MCF 10A (cell line): ENCODE results near the gene SNX27. TPM values are rescaled to one million over a fixed set of nuclear protein-coding genes. Genes with fewer than 3 reads are reported as not detected.

ENCODE experiments used
- BruUV-seq: library from RNA; stranded (reverse); fragments of 400-500 nt; replicated peaks from 2 replicates; lab custom pipeline; 2021; lab: Mats Ljungman, UMichigan
- CTCF ChIA-PET: fragments of 300-600 bp; sonication (Branson Sonifier 250); formaldehyde crosslinking; extraction: SDS; loops from one replicate; lab custom pipeline; 2021; ENCODE audit warnings: antibody characterized with exemption, inconsistent platforms; lab: Yijun Ruan, JAX
- POLR2A ChIA-PET: fragments of 300-600, 350-650 bp; sonication (Branson Sonifier 250); formaldehyde crosslinking; extraction: SDS; loops from one replicate; lab custom pipeline; 2020; ENCODE audit warnings: antibody characterized with exemption, inconsistent platforms; lab: Yijun Ruan, JAX
- DNase-seq: peaks from one replicate; pipeline ENCODE4 v3.0.0-alpha.2; 2018; ENCODE audit not compliant: unreplicated experiment
- H3K27ac Mint-ChIP-seq: one replicate; pipeline ENCODE4 v1.8.0; 2022; ENCODE audit warnings: mild to moderate bottlenecking, low read depth, mixed read lengths; ENCODE audit not compliant: unreplicated experiment
- H3K27me3 Mint-ChIP-seq: one replicate; pipeline ENCODE4 v1.8.0; 2022; ENCODE audit warnings: mixed read lengths; ENCODE audit not compliant: insufficient read depth, unreplicated experiment
- H3K36me3 Mint-ChIP-seq: one replicate; pipeline ENCODE4 v1.8.0; 2022; ENCODE audit warnings: mild to moderate bottlenecking, moderate library complexity, mixed read lengths; ENCODE audit not compliant: insufficient read depth, unreplicated experiment
- H3K4me1 Mint-ChIP-seq: one replicate; pipeline ENCODE4 v1.8.0; 2022; ENCODE audit warnings: mixed read lengths; ENCODE audit not compliant: insufficient read depth, unreplicated experiment
- H3K4me3 Mint-ChIP-seq: one replicate; pipeline ENCODE4 v1.8.0; 2022; ENCODE audit warnings: mild to moderate bottlenecking, moderate library complexity, mixed read lengths; ENCODE audit not compliant: unreplicated experiment
- H3K9me3 Mint-ChIP-seq: one replicate; pipeline ENCODE4 v1.8.0; 2022; ENCODE audit warnings: mixed read lengths; ENCODE audit not compliant: unreplicated experiment
- intact Hi-C: fragments of 100-400 bp; cut with micrococcal nuclease; formaldehyde crosslinking; loops from 2 replicates; pipeline ENCODE4 v1.14.1; 2022
- total RNA-seq: library from RNA; stranded (reverse); gene quantifications from 2 replicates; pipeline ENCODE4 v1.2.3, GENCODE V29; 2022
- TF ChIP-seq, protein P1 (sequence below): fragments of 200-600 bp; IDR thresholded peaks from one replicate; pipeline ENCODE4 v1.8.0; 2022; ENCODE audit warnings: antibody characterized with exemption, mild to moderate bottlenecking; ENCODE audit not compliant: unreplicated experiment

Gene SNX27
- total RNA-seq, 1 experiment from 2014 or later: 36.9 TPM

DNA sequence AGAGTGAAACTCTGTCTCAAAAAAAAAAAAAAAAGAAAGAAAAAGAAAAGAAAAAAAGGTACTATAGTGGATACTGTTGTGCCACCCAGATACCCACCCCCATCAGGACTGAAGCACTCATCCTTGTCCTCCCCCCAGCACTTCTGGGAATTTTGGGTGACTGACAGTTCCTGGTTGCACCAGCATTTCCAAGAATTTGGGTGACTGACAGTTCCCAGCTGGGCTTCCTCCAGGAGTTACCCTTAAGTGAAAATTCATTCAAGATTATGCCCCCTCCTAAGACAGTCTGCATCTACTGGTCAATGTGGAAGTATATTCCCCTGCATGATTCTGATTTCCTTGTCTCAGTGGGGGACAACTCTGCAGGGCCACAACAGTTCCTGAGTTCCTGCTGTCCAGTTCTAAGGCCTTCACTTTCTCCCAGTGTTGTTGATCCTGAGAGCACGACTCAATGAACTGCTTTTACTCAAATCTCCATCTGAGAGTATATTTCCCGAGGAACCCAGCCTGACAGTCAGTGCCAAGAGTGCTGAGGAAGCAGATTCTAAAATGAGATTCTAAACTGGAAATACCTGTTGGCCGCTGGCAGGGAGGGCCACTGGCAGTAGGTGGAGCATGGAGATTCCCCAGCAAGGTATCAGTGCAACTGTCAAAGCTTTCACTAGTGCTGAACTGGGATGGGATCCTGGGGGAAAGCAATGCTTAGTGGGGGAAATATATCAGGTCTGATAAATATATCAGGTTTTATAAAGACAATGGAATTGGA, 127.9 kb downstream of the SNX27 start:
- TF ChIP-seq, protein P1, sequence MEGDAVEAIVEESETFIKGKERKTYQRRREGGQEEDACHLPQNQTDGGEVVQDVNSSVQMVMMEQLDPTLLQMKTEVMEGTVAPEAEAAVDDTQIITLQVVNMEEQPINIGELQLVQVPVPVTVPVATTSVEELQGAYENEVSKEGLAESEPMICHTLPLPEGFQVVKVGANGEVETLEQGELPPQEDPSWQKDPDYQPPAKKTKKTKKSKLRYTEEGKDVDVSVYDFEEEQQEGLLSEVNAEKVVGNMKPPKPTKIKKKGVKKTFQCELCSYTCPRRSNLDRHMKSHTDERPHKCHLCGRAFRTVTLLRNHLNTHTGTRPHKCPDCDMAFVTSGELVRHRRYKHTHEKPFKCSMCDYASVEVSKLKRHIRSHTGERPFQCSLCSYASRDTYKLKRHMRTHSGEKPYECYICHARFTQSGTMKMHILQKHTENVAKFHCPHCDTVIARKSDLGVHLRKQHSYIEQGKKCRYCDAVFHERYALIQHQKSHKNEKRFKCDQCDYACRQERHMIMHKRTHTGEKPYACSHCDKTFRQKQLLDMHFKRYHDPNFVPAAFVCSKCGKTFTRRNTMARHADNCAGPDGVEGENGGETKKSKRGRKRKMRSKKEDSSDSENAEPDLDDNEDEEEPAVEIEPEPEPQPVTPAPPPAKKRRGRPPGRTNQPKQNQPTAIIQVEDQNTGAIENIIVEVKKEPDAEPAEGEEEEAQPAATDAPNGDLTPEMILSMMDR: no peak
- Mint-ChIP-seq H3K27me3 (peaks cover 30% of the 10 kb centered on the region), H3K27ac (no peak overlapping the region), H3K9me3 (peaks cover 9% of the 10 kb centered on the region), H3K4me3 (no peak overlapping the region), H3K36me3 (no peaks in the 10 kb centered on the region), H3K4me1 (peaks cover 6% of the 10 kb centered on the region)
- CTCF ChIA-PET: interaction anchor here (0.6 to 4.1 kb wide), 3 partner anchors 88 to 292 kb away, joined by 3 to 24 read pairs (median 5); no protein-coding TSS in a partner anchor
- POLR2A ChIA-PET: interaction anchor here (0.6 to 1.1 kb wide), 3 partner anchors 24 to 284 kb away, joined by 3 read pairs; partner anchors contain the start of gene MRPL9
- intact Hi-C loops: loop anchor here (10.0 kb wide), 1 partner anchor 545 kb away; the partner anchor contains the start of genes PIP5K1A and VPS72
- DNase-seq: no peak
- no TSS peak for BruUV-seq

DNA sequence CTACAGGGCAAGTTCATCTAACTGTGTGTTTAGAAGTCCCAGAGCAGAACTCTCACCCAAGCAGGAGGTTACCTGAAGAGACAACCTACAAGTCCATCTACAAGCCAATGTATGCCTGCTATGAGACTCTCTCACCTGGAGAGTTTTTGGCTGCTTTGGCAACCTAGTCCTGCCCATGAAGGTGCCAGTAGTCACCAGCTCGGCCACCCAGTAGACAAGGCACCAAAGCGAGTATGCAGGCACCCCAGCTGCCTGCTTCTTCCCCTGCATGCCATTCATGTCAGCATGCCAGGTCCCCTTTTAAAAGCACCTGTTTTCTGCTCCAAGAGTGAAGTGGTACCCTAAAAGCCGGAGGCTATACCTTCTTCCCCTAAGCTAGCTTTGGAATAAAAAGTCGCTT, 129.7 kb downstream of the SNX27 start:
- Mint-ChIP-seq H3K36me3 (no peaks in the 10 kb centered on the region), H3K4me1 (no peaks in the 10 kb centered on the region), H3K27ac (no peak overlapping the region), H3K4me3 (no peak overlapping the region), H3K9me3 (peaks cover 6% of the 10 kb centered on the region), H3K27me3 (peaks cover 47% of the 10 kb centered on the region)
- no peak for DNase-seq
- ChIA-PET POLR2A (interaction anchor here (0.7 kb wide), 1 partner anchor 86 kb away, joined by 3 read pairs; no protein-coding TSS in a partner anchor), CTCF (interaction anchor here (0.6 to 1.6 kb wide), 5 partner anchors 9 to 391 kb away, joined by 3 to 5 read pairs (median 3); partner anchors contain the start of gene C2CD4D)
- no TSS peak for BruUV-seq
- intact Hi-C loops: no loop called here
- TF ChIP-seq, protein P1: no peak

Other genes with a start within 250 kb of the SNX27 start
- gene SELENBP1, start 239.3 kb upstream of the SNX27 start, total RNA-seq: 8.2 and 11.6 TPM in 2 replicates
- gene PSMB4, start 212.5 kb upstream of the SNX27 start, total RNA-seq: 281 and 320 TPM in 2 replicates
- gene POGZ, start 152.6 kb upstream of the SNX27 start, total RNA-seq: 92.1 and 92.2 TPM in 2 replicates
- 0.32 and 0.33 TPM in 2 replicates for gene CGN, start 100.7 kb upstream of the SNX27 start, total RNA-seq
- 90.6 and 162 TPM in 2 replicates for gene TUFT1, start 71.7 kb upstream of the SNX27 start, total RNA-seq
- not detected in 2 replicates for gene CELF3, start 104.8 kb downstream of the SNX27 start, total RNA-seq
- gene RIIAD1, start 109.5 kb downstream of the SNX27 start, total RNA-seq: not detected in 2 replicates
- 145 and 146 TPM in 2 replicates for gene MRPL9, start 151.4 kb downstream of the SNX27 start, total RNA-seq
- gene TDRKH, start 178.4 kb downstream of the SNX27 start, total RNA-seq: 5.6 and 10.6 TPM in 2 replicates
- gene LINGO4, start 193.4 kb downstream of the SNX27 start, total RNA-seq: 0.10 TPM in 1 of 2 replicates, not detected in the other
- 0.40 and 0.81 TPM in 2 replicates for gene RORC, start 219.8 kb downstream of the SNX27 start, total RNA-seq
- gene C2CD4D, start 227.8 kb downstream of the SNX27 start, total RNA-seq: not detected in 2 replicates
- gene THEM5, start 241.7 kb downstream of the SNX27 start, total RNA-seq: not detected in 2 replicates